Activated effector memory CD4-positive, alpha-beta T cell treated with anti-CD3 and anti-CD28 coated beads, Interleukin-2, amount 50 U/mL, for 16 hours (primary cell): Measurements from ENCODE around the gene TTBK2.
"Not testable (repeated sequence)": the region's sequence is repeated elsewhere in the genome, so short reads cannot be mapped to it uniquely, and the experiment has no call there.

Source experiments
- DNase-seq: peaks from one replicate; pipeline ENCODE4 v3.0.0-alpha.2; 2020

The TTBK2 gene

DNA sequence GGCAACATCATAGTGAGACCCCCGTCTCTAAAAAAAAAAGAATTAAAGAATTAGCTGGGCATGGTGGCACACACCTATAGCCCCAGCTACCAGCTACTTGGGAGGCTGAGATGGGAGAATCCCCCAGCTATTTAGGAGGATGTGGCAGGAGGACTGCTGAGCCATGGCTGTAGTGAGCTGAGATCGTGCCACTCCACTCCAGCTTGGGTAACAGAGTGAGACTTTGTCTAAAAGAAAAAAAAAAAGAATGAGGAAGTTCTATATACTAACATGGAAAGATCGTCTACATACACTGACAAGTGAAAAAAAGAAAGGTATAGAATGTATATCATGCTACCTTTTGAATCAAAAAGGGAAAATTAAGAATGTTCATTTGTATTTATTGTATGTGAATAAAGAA lies 99.8 kb downstream of the TTBK2 start:
- no peak for DNase-seq

DNA sequence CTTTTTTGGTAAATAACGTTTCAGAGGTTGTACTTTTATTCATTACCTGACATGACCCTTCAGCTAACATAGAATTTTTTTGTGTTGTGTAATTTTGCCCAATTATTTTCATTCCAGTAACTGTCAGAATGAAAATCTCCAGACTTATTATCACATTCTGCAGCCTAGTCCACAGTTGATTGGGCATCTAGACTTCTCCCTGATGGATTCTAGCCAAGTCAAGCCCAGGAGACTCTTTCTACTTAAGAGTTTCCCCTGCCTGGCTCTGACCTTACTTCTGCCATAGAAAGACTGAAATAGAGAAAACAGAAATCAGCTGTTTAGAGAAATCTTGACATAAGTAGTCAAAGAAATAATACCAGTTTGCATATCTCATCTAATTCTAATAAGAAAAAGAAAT lies 100.8 kb downstream of the TTBK2 start:
- DNase-seq: no peak

DNA sequence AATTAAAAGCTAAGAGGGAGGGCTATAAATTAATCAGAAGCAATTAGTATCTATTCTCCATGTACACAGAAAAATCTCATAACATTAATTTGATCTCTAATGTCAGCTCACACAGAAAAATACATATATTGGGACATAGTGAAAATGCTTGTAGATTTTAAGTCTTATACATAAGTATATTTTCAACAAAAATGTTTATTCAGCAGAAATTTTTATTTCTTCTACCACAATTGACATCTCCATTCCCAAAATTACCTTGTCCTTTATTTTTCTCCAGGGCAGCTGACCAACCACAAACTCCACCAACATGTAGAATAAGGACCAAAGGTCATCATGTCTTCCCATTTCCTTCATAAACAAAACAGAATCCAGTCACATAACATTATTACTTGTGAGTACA lies 109.1 kb downstream of the TTBK2 start:
- no peak for DNase-seq

DNA sequence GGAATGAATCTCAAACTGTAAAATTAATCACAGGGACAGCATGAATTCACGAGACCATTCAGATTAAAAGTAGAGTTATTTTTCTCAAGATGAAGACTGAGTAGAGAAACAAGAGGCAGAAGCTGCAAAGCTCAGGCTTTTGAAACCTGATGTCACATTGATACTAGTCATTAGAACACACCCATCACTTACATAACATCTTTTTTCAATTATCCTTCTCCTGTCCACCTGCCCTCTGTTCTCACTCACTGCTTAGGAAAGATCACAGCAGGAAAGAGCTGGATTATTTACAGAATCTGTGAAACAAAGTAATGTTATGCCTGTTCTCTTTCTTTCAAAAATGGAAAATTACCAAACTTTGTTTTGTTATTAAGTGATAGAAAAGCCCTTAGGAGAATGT lies 111.7 kb downstream of the TTBK2 start:
- DNase-seq: no peak

DNA sequence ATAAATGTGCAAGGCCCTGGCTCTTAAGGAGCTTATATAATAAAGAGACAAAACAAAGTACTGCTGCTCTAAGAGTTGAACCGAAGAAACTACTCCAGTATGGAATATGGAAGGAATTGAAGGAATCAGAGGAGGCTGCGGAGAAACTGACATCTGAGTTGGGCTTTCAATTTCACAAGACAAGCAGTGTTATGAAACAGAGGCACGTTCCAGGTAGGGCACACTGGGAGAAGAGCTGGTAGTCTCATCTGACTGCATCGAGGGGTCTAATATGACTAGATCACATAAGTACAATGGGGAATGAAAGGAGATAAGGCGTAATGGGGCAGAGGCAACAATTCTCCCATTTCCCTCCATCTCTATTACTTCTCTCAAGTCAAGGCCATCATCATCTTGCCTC lies 115.3 kb downstream of the TTBK2 start:
- no peak for DNase-seq

DNA sequence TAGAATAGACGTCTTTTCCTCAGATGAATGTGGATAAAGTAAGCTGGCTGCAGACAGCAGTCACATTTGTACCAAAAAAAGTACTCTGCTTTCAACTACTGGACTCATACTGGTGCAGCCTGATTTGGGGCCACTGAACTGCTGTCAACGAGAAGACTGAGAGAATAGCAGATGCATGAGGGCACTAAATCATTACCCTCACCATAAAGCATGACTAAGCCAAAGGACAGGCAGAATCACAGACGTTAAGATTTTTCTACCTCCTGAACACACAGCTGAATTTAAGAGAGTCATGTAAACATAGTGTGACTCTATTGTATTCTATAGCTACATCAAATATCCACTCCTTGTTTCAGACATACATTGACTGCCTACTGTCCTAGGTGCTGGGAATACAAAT lies 115.8 kb downstream of the TTBK2 start:
- no peak for DNase-seq

DNA sequence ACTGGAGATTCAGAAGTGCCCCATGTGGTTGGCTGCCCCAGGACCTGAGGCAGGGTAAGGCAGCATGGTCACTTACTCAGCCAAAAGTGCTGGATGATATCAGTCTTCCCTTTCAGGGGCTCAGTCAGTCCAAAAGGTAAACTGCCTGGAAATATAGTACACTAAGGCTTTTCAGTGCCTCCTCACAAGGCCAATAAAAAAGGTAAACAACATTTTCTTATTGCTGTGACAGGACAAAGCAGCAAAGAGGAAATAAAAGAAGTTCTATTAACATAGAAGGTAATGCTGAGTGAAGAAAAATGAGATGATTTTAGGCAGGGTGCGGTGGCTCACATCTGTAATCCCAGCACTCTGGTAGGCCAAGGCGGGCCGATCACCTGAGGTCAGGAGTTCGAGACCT lies 117.1 kb downstream of the TTBK2 start:
- DNase-seq: no peak

DNA sequence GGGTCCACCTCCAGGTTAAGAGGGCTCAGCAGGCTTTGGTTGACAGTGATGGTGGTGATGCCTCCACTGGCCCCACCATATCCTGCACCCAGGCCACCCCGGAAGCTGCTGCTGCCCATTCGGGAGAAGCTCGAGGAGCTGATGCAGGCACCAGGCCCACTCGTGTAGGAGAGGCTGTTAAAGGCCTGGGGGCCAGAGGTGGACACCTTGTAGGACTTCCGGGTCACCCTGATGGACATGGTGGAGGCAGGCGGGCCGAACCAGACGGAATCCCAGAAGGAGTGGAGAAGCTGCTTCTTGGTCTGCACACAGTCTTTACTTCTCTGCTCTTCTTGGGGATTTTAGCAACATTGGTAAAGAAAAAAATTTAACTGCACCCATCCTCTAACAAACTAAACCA lies 118.4 kb downstream of the TTBK2 start:
- no peak for DNase-seq

DNA sequence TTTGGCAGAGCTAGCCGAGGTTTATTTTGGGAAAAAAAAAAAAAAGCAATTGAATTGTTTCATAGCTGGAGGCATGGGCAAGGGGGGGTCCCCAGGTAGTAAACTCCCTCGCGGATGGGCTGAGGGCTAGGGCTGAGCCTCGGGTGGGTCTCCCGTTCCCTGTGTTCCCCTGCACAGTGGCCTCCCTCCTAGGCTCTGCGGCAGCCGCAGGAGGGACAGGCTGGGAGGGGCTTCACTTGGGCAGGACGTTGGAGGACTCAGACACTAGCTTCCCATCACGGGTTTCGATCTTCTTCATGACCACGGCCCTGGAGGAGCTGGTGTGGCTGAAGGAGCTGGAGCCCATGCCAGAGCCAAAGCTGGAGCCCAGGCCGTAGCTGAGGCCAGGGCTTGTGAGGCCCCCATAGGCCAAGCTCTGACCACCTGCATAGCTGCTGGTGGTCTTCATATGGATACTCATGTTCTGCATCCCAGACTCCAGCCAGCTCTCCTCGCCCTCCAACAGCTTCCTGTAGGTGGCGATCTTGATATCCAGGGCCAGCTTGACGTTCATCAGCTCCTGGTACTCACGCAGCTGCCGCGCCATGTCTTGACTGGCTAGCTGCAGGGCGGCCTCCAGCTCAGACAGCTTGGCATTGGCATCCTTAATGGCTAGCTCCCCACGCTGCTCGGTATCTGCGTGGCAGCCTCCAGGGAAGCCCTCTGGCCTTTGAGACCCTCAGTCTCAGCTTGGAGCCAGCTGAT lies 119.7 kb downstream of the TTBK2 start:
- DNase-seq: no peak

DNA sequence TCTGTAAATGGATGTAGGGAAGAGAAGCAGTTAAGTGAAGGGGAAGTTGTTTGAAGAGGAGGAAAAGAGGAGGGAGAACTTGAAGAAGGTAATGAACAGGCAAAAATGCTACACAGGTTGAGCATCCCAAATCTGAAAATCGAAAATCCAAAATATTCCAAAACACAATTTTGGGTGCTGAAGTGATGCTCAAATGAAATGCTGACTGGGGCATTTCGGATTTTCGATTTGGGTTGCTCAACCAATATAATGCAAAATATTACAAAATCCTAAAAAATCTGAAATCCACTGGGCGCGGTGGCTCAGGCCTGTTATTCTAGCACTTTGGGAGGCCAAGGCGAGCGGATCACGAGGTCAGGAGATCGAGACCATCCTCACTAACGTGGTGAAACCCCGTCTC lies 121.8 kb downstream of the TTBK2 start:
- DNase-seq: no peak

DNA sequence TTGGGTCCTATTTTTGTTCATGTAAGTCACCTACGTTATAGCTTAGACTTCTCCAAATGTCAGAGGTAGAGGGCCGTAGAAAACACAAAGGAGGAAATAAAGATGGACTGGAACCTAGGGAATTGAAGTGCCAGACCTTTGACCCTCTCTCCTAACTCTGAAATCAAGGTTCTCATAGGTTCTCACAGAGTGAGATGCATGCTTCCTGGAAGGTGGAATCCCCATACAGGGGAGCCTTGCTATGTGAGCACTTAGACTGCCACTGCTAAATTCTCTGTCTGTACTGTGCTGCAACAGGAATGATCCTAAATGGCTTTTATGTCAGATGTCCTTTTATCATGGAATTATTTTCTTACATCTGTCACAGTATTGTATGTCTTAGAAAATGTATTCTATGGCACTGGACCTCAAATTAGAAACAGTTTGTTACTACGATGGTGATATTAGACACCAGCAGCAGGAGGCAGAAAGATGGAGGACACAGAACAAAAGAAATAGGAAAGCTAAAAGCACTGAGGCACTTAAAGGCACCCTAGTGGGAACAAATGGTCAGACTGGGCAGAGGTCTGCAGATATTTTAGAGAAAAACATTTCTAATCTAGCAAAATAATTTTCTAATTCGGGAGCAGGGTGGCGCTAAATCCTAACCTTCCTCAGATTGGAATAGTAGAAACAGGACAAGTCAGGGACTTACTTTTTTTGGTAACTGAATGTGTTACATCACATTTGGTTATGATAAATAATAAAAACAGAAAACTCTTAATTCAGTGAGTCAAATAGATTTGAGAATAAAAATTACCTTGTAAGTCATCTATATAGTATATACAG lies 123.4 kb downstream of the TTBK2 start:
- DNase-seq: no peak

DNA sequence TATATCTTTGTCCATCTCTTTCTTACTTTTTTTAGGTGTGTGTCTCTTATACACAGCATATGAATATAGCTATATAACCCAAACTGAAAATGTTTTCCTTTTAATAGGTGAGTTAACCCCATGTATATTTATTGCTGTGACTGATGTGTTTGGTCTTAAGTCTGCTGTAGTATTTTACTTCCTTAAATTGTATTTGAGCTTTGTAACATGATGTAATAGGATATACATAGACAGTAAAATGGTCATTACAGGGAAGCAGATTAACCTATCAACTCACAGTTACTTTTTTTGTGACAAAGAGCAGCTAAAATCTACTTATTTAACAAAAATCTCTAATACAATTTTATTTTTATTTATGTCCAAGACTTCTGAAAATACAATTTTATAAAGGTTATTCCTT lies 131.9 kb downstream of the TTBK2 start:
- no peak for DNase-seq

DNA sequence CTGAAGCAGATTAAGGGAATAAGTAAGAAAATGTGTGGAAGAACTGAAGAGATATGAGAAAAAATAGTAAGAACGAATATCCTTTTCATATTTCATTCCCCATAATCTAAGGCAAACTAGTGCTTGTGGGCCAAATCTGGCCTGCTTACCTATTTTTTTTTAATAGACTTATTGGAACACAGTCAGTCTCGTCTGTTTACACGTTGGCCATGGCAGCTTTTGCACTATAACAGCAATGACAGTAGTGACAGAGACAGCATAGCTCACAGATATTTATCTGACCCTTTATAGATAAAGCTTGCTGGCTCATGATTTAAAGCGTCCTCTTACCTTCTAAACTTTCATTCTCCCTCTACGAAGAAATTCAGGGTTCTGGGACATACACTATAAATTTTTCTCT lies 133.6 kb downstream of the TTBK2 start:
- no peak for DNase-seq

DNA sequence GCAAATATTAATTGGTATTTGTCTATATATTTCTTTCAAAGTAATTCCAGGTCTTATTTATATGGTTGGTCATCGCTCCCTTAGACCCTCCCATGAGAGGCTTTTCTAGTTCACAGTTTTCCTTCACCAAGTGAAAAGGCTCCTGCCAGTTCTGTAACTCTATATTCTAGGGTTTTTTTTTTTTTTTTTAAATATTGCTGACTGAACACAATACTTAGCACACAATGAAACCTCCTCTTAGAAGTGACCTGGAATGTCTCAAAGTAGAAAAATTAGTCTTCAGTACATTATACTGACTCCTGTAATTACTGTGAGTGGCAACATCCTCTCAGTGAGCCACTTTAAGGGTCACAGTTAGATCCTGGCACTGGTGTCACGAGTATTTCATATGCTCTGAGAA lies 135.0 kb downstream of the TTBK2 start:
- DNase-seq: no peak

DNA sequence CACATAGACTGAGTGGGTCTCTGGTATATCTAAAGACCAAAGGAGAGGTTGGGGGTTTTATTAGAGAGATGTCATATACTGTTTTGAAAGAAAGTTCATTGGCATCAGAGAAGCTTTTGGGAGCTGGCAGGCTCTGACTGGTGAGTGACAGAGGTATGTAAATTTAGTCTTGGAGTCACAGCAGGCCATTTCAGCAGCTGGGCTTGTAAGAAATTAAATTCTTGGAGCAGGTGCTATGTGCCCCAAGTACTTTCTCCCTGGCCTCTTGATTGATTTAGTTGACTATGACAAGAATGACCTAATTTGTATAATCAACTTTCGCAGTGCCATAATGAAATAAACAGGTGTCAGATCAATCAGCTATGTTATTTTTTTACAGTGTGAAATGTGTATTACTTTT lies 135.9 kb downstream of the TTBK2 start:
- DNase-seq: no peak

DNA sequence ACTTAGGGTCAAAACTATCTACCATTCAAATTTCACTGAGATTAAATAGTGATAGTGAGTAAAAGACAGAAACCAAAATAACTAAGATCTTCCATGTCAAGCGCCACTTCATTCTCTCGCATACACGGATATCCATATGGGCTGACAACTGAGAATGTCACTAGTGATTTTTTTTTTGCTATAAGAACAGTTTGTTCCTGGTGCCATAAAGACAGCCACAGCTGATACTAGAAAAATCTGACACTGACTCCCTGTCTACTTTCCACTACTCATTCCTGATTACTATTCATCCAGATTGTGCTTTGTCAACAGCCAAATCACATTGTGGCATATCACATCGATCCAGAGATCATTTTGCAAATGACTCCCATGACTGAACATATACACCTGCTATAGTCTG lies 137.9 kb downstream of the TTBK2 start:
- DNase-seq: no peak

DNA sequence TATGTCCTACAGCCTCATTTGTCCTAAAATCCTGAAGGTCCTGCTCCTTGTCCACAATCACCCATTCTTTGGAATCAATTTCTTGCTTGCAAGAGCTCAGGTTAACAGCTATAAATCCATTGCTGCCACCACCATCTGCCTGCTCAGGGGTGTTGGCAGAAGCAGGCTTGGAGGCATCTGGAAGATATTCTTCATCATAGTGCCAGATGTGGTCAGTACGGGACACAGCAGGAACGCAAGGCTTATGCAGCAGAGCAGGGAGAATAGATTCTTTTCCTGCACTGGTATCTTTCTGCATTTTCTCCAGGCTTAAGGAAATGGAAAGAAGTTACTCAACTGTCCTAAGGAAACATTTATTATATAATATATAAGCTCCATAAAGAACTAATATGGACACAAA lies 145.2 kb downstream of the TTBK2 start:
- no peak for DNase-seq

DNA sequence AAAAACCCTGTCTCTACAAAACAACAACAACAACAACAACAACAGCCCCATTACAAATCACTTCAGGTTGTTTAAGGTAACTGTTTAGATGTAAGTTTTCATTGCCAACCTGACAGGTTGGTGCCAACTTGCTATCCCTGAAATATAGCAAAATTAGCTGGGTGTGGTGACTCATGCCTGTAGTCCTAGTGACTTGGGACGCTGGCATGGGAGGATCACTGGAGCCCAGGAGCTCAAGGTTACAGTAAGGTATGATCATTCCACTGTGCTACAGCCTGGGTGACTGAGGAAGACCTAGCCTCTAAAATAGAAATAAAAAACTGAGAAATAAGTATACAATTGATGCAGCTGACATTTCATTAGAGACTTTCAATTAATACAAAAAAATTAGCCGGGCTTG lies 147.7 kb downstream of the TTBK2 start:
- no peak for DNase-seq

DNA sequence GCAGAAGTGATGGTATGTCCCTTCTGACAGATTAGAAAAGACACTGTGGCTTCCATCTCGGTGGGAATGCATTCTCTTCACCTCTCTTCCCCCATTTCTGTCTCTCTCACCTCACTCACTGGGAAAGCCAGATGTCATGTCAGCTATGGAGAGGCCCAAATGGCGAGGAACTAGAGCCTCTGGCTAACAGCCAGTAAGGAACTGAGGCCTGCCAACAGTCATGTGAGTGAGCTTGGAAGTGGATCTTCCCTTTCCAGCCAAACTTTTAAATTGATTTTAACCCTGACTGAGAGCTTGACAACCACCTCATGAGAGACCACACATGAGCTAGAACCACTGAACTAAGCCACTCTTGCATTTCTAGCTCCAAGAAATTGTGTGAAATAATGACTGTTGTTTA lies 148.4 kb downstream of the TTBK2 start:
- no peak for DNase-seq

DNA sequence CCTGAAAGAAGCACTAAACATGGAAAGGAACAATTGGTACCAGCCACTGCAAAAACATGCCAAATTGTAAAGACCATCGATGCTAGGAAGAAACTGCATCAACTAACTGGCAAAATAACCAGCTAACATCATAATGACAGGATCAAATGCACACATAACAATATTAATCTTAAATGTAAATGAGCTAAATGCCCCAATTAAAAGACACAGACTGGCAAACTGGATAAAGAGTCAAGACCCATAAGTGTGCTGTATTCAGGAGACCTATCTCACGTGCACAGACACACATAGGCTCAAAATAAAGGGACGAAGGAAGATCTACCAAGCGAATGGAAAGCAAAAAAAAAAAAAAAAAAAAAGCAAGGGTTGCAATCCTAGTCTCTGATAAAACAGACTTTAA lies 154.5 kb downstream of the TTBK2 start:
- not testable (repeated sequence) for DNase-seq

DNA sequence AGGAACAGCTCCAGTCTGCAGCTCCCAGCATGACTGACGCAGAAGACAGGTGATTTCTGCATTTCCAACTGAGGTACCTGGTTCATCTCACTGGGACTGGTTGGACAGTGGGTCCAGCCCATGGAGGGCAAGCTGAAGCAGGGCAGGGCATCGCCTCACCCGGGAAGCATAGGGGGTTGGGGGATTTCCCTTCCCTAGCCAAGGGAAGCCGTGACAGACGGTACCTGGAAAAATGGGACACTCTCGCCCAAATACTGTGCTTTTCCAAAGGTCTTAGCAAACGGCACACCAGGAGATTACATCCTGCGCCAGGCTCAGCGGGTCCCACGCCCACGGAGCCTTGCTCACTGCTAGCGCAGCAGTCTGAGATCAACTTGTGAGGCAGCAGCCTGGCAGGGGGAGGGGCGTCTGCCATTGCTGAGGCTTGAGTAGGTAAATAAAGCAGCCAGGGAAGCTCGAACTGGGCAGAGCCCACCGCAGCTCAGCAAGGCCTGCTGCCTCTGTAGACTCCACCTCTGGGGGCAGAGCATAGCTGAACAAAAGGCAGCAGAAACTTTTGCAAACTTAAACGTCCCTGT lies 156.3 kb downstream of the TTBK2 start:
- DNase-seq: not testable (repeated sequence)

DNA sequence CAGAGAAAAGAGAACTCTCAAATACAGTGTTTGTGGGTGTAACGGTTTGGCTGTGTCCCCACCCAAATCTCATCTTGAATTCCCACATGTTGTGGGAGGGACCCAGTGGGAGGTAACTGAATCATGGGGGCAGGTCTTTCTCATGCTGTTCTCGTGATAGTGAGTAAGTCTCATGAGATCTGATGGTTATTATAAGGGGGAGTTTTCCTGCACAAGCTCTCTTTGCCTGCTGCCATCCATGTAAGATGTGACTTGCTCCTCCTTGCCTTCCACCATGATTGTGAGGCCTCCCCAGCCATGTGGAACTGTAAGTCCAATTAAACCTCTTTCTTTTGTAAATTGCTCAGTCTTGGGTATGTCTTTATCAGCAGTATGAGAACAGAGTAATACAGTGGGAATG lies 158.8 kb downstream of the TTBK2 start:
- DNase-seq: not testable (repeated sequence)

DNA sequence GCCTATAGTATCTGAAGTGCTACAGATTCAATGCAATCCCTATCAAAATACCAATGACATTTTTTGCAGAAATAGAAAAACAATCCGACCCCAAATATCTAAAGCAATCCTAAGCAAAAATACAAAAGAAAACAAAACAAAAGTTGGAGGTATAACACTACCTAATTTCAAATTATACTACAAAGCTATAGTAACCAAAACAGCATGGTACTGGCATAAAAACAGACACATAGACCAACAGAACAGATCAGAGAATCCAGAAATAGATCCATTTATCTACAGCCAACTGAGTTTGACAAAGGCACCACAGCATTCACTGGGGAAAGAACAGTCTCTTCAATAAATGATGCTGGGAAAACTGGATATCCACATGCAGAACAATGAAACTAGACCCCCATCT lies 159.8 kb downstream of the TTBK2 start:
- DNase-seq: no peak

DNA sequence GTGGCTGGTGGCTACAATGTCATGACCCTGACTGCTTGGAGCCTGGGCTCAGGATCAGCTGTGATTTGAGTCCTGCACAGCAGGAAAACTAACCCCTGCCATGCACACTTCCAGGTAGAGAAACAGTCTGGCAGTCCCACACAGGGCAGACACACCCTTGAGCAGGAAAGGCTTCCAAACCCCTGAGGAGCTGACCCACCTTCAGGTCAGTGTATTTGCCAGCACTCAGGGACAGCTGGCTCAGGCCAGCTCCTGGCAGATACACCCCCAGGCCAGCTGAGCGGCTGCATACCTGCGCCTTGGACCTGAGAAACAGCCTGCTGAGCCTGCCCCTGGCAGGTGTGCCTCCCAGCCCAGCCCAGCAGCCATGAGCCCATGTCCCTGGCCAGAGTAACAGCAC lies 161.5 kb downstream of the TTBK2 start:
- DNase-seq: no peak
